Smooth muscle cell (in vitro differentiated cells): ENCODE data around the gene ATXN7L3B. TPM values are rescaled to one million over a fixed set of nuclear protein-coding genes. Genes with fewer than 3 reads are reported as not detected.

Experiments
- DNase-seq: peaks from one replicate; lab custom pipeline; 2025; ENCODE audit not compliant: unreplicated experiment; lab: John Stamatoyannopoulos, UW
- H2AFZ ChIP-seq: fragments of 200-600 bp; sonication (generic); 2 replicates; pipeline ENCODE4 v1.6.0; 2016; ENCODE audit warnings: antibody characterized with exemption, low read depth, mild to moderate bottlenecking
- H3F3A ChIP-seq: fragments of 200-600 bp; sonication (generic); 2 replicates; pipeline ENCODE4 v1.6.0; 2017; ENCODE audit warnings: antibody characterized with exemption, low read depth
- H3K27ac ChIP-seq: fragments of 200-600 bp; sonication (generic); 2 replicates; pipeline ENCODE4 v1.5.1; 2016; ENCODE audit warnings: low read depth, mild to moderate bottlenecking
- H3K27me3 ChIP-seq: fragments of 200-600 bp; sonication (generic); 2 replicates; pipeline ENCODE4 v1.6.1; 2016; ENCODE audit warnings: low read depth, mild to moderate bottlenecking
- H3K36me3 ChIP-seq: fragments of 200-600 bp; sonication (generic); 2 replicates; pipeline ENCODE4 v1.5.1; 2016; ENCODE audit warnings: low read depth
- H3K4me1 ChIP-seq: fragments of 200-600 bp; sonication (generic); 2 replicates; pipeline ENCODE4 v1.5.1; 2016; ENCODE audit warnings: low read depth
- H3K4me2 ChIP-seq: fragments of 200-600 bp; sonication (generic); 2 replicates; pipeline ENCODE4 v1.6.0; 2016; ENCODE audit warnings: mild to moderate bottlenecking
- H3K4me3 ChIP-seq: fragments of 200-600 bp; sonication (generic); 2 replicates; pipeline ENCODE4 v1.5.1; 2016; ENCODE audit warnings: mild to moderate bottlenecking
- H3K79me2 ChIP-seq: fragments of 200-600 bp; sonication (generic); 2 replicates; pipeline ENCODE4 v1.6.0; 2016; ENCODE audit warnings: low read depth, mild to moderate bottlenecking
- H3K9ac ChIP-seq: fragments of 200-600 bp; sonication (generic); 2 replicates; pipeline ENCODE4 v1.6.0; 2016; ENCODE audit warnings: low read depth
- H3K9me3 ChIP-seq: fragments of 200-600 bp; sonication (generic); replicated peaks from 2 replicates; pipeline ENCODE4 v1.5.1; 2016; ENCODE audit warnings: low read depth
- H4K20me1 ChIP-seq: fragments of 200-600 bp; sonication (generic); 2 replicates; pipeline ENCODE4 v1.6.0; 2016; ENCODE audit warnings: low read depth
- WGBS: methylation state at CpG from one replicate; pipeline ENCODE4 v1.1.7; 2016; ENCODE audit warnings: low lambda C conversion rate; 5-methylcytosine and 5-hydroxymethylcytosine counted together
- polyA plus RNA-seq: library from polyadenylated mRNA; unstranded; fragments of >200 nt; fragmentation: Nextera tagmentation; extraction: Ambion mirVana; gene quantifications from 2 replicates; pipeline ENCODE4 v1.2.1, GENCODE V29; 2016
- total RNA-seq: library from RNA; depleted of rRNA; stranded (reverse); fragments of >200 nt; gene quantifications from 2 replicates; pipeline ENCODE4 v1.2.3, GENCODE V29; 2014
- TF ChIP-seq, protein P1 (sequence below): fragments of 200-600 bp; sonication (generic); IDR thresholded peaks from 2 replicates; pipeline ENCODE4 v1.5.1; 2017; ENCODE audit warnings: borderline replicate concordance, mild to moderate bottlenecking, antibody characterized with exemption; ENCODE audit not compliant: insufficient read depth, poor library complexity, severe bottlenecking

The ATXN7L3B gene
- total and polyA plus RNA-seq, 2 experiments from 2014 or later = 25.4 to 30.7 TPM

DNA sequence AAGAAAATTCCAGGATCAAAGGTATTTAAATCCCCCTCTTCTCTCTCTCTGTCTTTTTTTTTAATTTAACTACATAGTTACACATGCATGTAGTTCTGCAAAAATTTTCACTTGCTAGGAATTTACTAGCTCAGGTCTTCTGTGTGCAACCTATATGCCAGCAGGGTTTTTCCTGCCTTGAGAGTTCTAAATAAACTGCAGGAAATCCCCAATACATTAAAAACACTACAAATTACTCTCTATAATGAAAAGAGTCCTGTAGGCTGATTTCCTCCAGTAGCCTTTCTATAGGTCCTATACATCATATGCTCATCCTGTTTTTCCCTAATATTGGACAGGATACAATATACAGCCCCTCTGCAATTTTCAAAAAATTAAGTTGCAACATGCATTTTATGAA is 27.7 kb upstream of the ATXN7L3B start:
- Histone ChIP-seq H3K4me2 (no peak overlapping the region), H2AFZ (no peak overlapping the region), H3K27ac (no peak overlapping the region), H3K9me3 (no peaks in the 10 kb centered on the region), H4K20me1 (no peaks in the 10 kb centered on the region), H3K4me3 (no peak overlapping the region), H3K9ac (no peak overlapping the region), H3K4me1 (no peaks in the 10 kb centered on the region), H3F3A (no peaks in the 10 kb centered on the region), H3K79me2 (no peaks in the 10 kb centered on the region), H3K27me3 (no peaks in the 10 kb centered on the region), H3K36me3 (no peaks in the 10 kb centered on the region)
- TF ChIP-seq, protein P1, sequence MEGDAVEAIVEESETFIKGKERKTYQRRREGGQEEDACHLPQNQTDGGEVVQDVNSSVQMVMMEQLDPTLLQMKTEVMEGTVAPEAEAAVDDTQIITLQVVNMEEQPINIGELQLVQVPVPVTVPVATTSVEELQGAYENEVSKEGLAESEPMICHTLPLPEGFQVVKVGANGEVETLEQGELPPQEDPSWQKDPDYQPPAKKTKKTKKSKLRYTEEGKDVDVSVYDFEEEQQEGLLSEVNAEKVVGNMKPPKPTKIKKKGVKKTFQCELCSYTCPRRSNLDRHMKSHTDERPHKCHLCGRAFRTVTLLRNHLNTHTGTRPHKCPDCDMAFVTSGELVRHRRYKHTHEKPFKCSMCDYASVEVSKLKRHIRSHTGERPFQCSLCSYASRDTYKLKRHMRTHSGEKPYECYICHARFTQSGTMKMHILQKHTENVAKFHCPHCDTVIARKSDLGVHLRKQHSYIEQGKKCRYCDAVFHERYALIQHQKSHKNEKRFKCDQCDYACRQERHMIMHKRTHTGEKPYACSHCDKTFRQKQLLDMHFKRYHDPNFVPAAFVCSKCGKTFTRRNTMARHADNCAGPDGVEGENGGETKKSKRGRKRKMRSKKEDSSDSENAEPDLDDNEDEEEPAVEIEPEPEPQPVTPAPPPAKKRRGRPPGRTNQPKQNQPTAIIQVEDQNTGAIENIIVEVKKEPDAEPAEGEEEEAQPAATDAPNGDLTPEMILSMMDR = no peak
- no peak for DNase-seq

DNA sequence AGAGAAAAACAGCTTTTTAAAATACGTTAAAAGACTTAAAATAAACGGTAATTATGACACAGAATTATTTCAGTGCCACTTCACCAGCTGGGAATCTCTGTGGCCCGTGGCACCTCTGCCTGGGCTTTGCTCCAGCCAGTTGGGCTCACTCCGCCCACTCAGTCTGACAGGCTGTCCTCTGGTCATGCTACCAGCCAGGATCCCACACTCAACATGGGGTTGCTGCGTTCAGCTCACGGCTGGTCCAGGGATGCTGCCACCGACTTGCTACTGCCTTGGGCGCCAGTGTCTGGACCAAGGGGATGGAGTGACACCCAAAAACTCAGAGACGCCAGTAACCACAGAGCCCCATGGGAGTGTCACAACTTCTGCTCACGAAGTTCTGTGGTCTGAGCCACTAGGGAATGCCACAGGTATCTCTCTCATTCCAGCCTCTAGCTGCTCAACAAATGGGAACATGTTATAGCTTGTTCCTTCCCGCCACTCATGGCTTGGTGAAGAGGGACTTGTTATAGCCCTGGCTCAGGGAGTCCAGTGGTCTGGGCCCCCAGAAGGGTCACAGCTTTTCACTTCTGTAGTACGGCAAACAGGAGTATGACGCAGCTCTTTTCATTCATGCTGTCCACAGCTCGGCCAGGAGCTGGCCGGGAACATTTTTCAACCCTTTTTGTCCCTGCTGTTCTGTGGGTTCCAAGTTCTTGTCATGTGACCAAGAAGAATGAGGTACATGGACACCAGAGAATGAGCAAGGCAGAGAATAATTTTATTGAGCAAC is 23.4 kb upstream of the ATXN7L3B start:
- Histone ChIP-seq H2AFZ (no peak overlapping the region), H3K4me2 (no peak overlapping the region), H3K79me2 (no peaks in the 10 kb centered on the region), H3K9ac (no peak overlapping the region), H3K27ac (no peak overlapping the region), H3K27me3 (no peaks in the 10 kb centered on the region), H3F3A (no peaks in the 10 kb centered on the region), H4K20me1 (no peaks in the 10 kb centered on the region), H3K9me3 (no peaks in the 10 kb centered on the region), H3K36me3 (no peaks in the 10 kb centered on the region), H3K4me1 (no peaks in the 10 kb centered on the region), H3K4me3 (no peak overlapping the region)
- DNase-seq = no peak
- 89% methylated on average over 15 of the region's 15 CpGs for WGBS
- TF ChIP-seq, protein P1 = no peak

- Histone ChIP-seq H3K4me1 (no peaks in the 10 kb centered on the region), H3K27ac (no peak overlapping the region), H3K9ac (no peak overlapping the region), H3F3A (no peaks in the 10 kb centered on the region), H3K79me2 (no peaks in the 10 kb centered on the region), H3K9me3 (no peaks in the 10 kb centered on the region), H2AFZ (no peak overlapping the region), H3K27me3 (no peaks in the 10 kb centered on the region), H3K36me3 (no peaks in the 10 kb centered on the region), H3K4me2 (no peak overlapping the region), H4K20me1 (no peaks in the 10 kb centered on the region), H3K4me3 (no peak overlapping the region)
- TF ChIP-seq, protein P1 = no peak
- WGBS = 35% methylated on average over 2 of the region's 2 CpGs
- no peak for DNase-seq
Measured at GRCh38 chr12:74515849-74516248, 21.8 kb upstream of the ATXN7L3B start.

- no peaks in the 10 kb centered on the region for H3K27me3 ChIP-seq
- no peak overlapping the region for H3K27ac ChIP-seq
- H3K4me1 ChIP-seq = no peaks in the 10 kb centered on the region
- H3K9ac ChIP-seq = no peak overlapping the region
- no peak overlapping the region for H3K4me2 ChIP-seq
- TF ChIP-seq, protein P1 = no peak
- no peaks in the 10 kb centered on the region for H3K79me2 ChIP-seq
- H3F3A ChIP-seq = no peaks in the 10 kb centered on the region
- no peaks in the 10 kb centered on the region for H3K9me3 ChIP-seq
- no peak overlapping the region for H2AFZ ChIP-seq
- H4K20me1 ChIP-seq = no peaks in the 10 kb centered on the region
- 87% methylated on average over 2 of the region's 2 CpGs for WGBS
- no peak for DNase-seq
- H3K36me3 ChIP-seq = no peaks in the 10 kb centered on the region
- H3K4me3 ChIP-seq = no peak overlapping the region
Measured at GRCh38 chr12:74526535-74526934, 11.1 kb upstream of the ATXN7L3B start.
